ENCODE measurements around the gene TSKS. TPM values are rescaled to one million over a fixed set of nuclear protein-coding genes. Genes with fewer than 3 reads are reported as not detected.
A peak's percentile ranks its signal among the peaks of the same experiment; 100 is the strongest.

TSKS gene
- total RNA-seq, 1 experiment from 2014 or later, result 0.48 TPM

- no peak for TF ChIP-seq ETV6 (CRISPR knock-in tag; IDR thresholded peaks at IDR 0.05)
- no peak for TF ChIP-seq TEAD1 (CRISPR knock-in tag; IDR thresholded peaks at IDR 0.05)
- TF ChIP-seq STAT6 (CRISPR knock-in tag; conservative IDR thresholded peaks at IDR 0.05; ENCODE audit: low read depth), result no peak
- TF ChIP-seq ZNF219 (CRISPR knock-in tag; IDR thresholded peaks at IDR 0.05; ENCODE audit: borderline replicate concordance), result no peak
- TF ChIP-seq ZNF671 (CRISPR knock-in tag; IDR thresholded peaks at IDR 0.05), result no peak
Measured at GRCh38 chr19:49718511-49718910, 44.6 kb downstream of the TSKS start (continued).

GRCh38 chr19:49716154-49716553 lies 47.0 kb downstream of the TSKS start:
- H3K4me1 Mint-ChIP-seq, result peaks cover 12% of the 10 kb centered on the region

GRCh38 chr19:49713236-49713845 lies 49.8 kb downstream of the TSKS start:
- peaks cover 6% of the 10 kb centered on the region; the same call in 1 of the 2 replicates for H3K9me3 Mint-ChIP-seq
- ChIA-PET CTCF (interaction anchor here (1.9 kb wide), 1 partner anchor 38 kb away, joined by 8 read pairs; no protein-coding TSS in a partner anchor), POLR2A (interaction anchor here (0.7 kb wide), 1 partner anchor 976 kb away, joined by 4 read pairs; no protein-coding TSS in a partner anchor)
- H3K4me3 Mint-ChIP-seq, result no peak overlapping the region
- 0 out of 2 replicates have a peak, but pooled peaks cover 4% of the 10 kb centered on the region for H3K4me1 Mint-ChIP-seq
- H3K36me3 Mint-ChIP-seq, result peaks cover 42% of the 10 kb centered on the region
- TF ChIP-seq PRDM15 (CRISPR knock-in tag; IDR thresholded peaks at IDR 0.05) (0 out of 2 replicates have a peak, but pooled peaks have one; percentile 37), NR1H2 (CRISPR knock-in tag; IDR thresholded peaks at IDR 0.05) (0 out of 2 replicates have a peak, but pooled peaks have one; percentile 15), USF2 (CRISPR knock-in tag; IDR thresholded peaks at IDR 0.05) (no peak), ELF4 (CRISPR knock-in tag; IDR thresholded peaks at IDR 0.05; ENCODE audit: low read depth) (no peak)
- no peak overlapping the region for H3K27ac Mint-ChIP-seq
- DNase-seq (ENCODE audit: low spot score) (no peak), ATAC-seq (no peak)
- H3K27me3 Mint-ChIP-seq (ENCODE audit: low read depth), result no peaks in the 10 kb centered on the region; the same call in 1 of the 2 replicates

More at GRCh38 chr19:49716154-49716553, 47.0 kb downstream of the TSKS start:
- Mint-ChIP-seq H3K9me3 (peaks cover 6% of the 10 kb centered on the region; the same call in 1 of the 2 replicates), H3K27ac (no peak overlapping the region), H3K27me3 (ENCODE audit: low read depth) (no peaks in the 10 kb centered on the region; the same call in 1 of the 2 replicates), H3K36me3 (peaks cover 22% of the 10 kb centered on the region), H3K4me3 (no peak overlapping the region)
- POLR2A ChIA-PET, result interaction anchor here (0.6 kb wide), 1 partner anchor 51 kb away, joined by 5 read pairs; the partner anchor contains the start of gene AP2A1
- no peak for TF ChIP-seq NR1H2 (CRISPR knock-in tag; IDR thresholded peaks at IDR 0.05)
- DNase-seq (ENCODE audit: low spot score), result no peak
- ATAC-seq, result no peak
- CTCF ChIA-PET, result interaction anchor here (2.3 to 2.7 kb wide), 3 partner anchors 64 to 97 kb away, joined by 7 to 13 read pairs (median 13); partner anchors contain the start of gene FUZ

- TF ChIP-seq NFYB (CRISPR knock-in tag; conservative IDR thresholded peaks at IDR 0.05; ENCODE audit: low read depth) (no peak), PRDM15 (CRISPR knock-in tag; IDR thresholded peaks at IDR 0.05) (peak; percentile 89)
- H3K27ac Mint-ChIP-seq, result no peak overlapping the region
- ChIA-PET CTCF (no interaction called here), POLR2A (no interaction called here)
- peaks cover 43% of the 10 kb centered on the region for H3K36me3 Mint-ChIP-seq
- H3K4me1 Mint-ChIP-seq, result 0 out of 2 replicates have a peak, but pooled peaks cover 4% of the 10 kb centered on the region
- peaks cover 6% of the 10 kb centered on the region; the same call in 1 of the 2 replicates for H3K9me3 Mint-ChIP-seq
- no peak overlapping the region; the same call in 1 of the 2 replicates for H3K4me3 Mint-ChIP-seq
- DNase-seq (ENCODE audit: low spot score) (peak; percentile 93), ATAC-seq (peak; percentile 98)
- no peaks in the 10 kb centered on the region; the same call in 1 of the 2 replicates for H3K27me3 Mint-ChIP-seq (ENCODE audit: low read depth)
Measured at GRCh38 chr19:49712397-49712859, 50.7 kb downstream of the TSKS start.

All from WTC11 (cell line).